NCI-H510A (cell line): ENCODE results near the gene TIMM10.
A peak's percentile ranks its signal among the peaks of the same experiment; 100 is the strongest.

ENCODE experiments used
- DNase-seq: peaks from one replicate; lab custom pipeline; 2025; lab: John Stamatoyannopoulos, UW

The TIMM10 gene

DNA sequence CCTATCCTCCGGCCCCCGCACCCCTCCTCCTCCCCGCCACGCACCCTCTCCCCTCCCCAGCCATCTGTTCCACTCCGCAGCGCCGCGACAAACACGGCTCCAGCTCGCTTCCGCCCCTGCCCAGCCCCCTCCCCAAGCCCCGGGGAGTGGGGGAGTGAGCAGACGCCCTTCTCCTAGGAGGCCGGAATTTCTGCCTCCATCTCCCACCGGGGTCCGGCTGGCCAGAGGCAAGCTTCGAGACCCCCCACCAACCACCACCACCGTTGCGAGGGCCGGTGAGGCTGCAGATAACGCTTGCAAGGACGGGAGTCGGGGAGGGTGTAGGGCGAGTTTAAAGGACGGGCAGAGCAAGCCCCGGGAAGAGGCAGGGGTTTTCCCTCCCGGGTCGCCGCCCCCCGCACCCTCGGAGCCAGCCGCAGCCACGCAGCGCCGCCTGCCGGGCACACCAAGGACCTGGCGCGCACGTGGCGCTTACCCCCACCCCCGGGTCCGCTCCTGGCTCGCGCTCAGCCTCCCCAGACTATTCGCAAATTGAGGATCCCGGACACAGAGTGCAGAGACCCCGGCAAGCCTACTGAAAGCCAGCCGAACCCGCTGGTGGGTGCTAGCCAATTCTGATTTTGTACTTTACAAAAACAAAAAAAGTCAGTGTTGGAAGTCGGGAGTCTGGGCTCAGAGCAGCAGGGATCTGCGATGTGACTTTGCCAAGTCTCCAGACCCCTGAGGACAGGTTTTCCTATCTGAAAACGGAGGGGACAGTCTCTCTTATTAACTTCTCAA is 47.6 kb downstream of the TIMM10 start:
- peak; percentile 13 for DNase-seq

DNA sequence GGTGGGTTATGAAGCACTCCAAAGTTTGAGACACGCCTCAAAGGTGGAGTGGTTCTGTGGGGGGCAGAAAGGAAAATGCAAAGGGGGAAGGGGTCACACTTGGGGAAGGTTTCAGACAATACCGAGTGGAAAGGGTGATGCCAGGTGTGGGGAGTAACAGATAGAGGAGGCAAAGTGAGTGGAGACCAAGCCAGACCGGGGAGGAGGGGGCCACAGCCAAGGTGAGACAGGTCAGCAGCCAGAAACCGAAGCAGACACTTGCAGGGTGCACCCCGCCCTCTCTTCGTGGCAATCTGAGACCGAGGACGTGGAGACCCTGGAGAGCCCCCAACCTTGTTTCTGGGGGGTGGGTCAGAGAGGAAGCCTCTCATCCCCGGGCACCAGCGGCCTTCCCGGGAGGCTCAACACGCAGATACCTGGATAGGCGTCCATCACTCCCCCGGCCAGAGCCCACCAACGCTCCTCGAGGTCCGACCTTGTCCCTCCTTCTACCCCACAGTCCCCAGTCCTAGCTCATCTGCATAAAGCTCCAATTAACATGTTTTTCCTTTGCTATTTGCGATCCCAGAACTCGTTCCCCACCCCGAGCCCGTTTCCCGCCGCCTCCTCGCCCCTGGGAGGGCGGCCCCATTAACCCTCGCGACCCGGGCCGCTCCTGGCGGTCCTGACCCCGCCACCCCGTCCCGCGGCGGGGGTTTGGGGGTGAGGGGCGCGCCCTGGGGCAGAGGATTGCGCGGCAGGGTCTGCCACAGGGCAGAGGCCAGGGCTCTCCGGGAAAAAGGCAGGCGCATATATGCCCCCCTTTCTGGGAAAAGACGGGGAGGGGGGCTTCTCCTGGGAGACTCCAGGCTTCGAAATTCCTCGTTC is 48.4 kb downstream of the TIMM10 start:
- DNase-seq, result no peak

DNA sequence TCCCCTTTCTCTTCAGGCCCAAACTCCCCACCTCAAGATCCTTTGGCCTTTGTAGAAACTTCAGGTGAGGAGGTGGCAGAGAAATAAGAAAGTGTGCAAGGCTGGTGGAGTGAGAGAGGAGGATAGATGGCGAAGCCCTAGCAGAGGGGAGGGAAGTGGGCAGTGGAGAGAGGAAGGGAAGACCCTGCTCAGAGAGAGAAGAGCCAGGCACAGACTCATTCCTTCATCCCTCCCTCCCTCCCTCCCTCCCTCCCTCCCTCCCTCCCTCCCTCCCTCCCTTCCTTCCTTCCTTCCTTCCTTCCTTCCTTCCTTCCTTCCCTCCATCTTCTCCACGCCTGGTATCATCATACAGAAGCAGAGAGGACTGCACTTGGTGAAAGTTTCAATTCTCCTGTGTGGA is 49.2 kb downstream of the TIMM10 start:
- no peak for DNase-seq

DNA sequence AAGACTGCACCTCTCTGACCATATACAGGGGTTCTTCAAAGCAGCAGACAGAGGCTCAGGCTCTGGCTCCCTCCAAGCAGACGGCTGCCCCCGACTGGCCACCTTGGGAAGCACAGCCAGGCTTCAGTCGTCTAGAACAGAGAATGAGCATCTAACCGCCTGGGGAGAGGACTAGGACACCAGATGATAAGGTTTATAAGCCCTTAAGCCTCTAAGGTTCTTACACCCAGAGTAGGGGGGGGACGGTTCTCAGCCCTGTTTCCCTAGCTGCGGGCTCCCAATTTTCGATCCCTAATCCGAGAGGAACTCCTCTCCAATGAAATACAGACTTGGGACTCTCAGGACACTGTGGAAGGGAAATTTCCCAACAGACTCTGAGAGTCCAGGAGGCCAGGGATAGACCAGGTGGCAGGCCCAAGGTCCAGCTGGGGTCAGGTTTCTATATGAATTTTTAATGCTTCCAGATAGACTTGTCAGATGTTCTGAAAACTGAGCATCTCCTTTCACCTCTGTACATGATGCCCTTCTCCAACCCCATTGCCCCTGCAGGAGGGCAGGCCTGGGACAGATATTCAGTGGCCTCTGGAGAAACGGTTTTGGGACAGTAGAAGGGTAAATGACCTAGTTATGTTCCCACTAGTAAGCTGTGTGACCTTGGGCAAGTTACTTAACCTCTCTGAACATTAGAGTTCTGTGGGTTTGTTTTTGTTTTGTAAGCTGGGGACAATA is 50.0 kb downstream of the TIMM10 start:
- DNase-seq, result peak; percentile 46

DNA sequence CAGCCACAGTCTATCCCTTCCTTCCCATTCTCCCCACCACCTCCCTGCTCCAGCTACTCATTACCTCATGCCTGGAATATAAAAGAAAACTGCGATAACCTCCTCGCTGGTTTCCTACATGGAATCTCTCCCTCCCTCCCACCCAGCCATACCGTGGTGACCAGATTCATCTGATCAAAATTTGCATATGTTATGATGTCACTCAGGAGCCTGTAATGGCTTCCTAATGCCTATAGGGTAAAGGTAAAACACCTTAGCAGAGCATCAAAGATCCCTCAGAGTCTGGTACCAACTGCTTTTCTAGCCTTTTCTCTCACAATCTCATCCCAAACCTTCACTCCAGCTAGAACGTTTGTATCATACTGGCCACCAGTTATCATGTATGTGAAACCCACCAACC is 50.6 kb downstream of the TIMM10 start:
- DNase-seq, result no peak

DNA sequence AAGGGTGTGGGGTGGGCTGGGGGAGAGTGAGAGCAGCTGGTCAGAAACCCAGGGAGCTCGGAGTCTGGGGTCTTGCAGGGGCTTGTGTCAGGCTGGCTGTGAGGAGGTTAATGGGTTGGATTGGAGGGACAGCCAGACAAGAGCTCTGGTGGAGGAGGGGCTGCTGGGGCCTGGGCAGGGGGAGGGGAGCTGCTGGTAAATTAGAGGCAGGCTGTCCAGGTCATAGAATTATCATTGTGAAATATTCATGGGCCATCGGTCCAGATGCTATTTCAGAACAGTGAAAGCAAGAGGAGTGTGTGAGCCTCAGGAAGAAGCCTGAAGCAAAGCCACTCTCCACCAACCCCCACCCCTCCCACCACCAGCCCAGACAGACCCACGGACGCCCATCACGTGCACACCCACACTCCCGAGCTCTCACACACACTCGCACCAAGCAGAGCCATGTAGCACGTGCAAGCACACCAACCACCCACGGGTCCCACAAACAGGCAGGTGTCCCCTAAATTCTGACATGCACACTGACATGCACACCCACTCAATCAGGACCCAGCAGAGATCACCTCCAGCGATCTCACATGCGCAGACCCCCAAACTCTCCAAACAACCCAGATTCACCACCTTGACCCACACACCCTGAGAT is 51.4 kb downstream of the TIMM10 start:
- no peak for DNase-seq
